ENCODE data around the gene PLAAT2. TPM values are rescaled to one million over a fixed set of nuclear protein-coding genes. Genes with fewer than 3 reads are reported as not detected.

PLAAT2 gene
- total RNA-seq: 0.64 and 1.3 TPM in 2 replicates

GRCh38 chr11:63563201-63564055 is at the start of gene PLAAT2:
PLAAT2 (minus strand) TSS chr11:63563379; CDS start chr11:63563324, 55 bp downstream.
- DNase-seq (ENCODE audit: low read depth) (no peak), FAIRE-seq (no peak)
- Histone ChIP-seq H3K4me3 (ENCODE audit: low read depth, low read length) (no peak within 1 kb of the TSS), H3K36me3 (ENCODE audit: control insufficient read depth, insufficient read depth, low read length) (no peaks in the 10 kb centered on the region), H3K27me3 (ENCODE audit: control insufficient read depth, insufficient read depth, low read length) (no peaks in the 10 kb centered on the region)
- no peak for TF ChIP-seq CTCF (IDR thresholded peaks at IDR 0.05; ENCODE audit: insufficient read depth, low read length, severe bottlenecking)

- no peaks in the 10 kb centered on the region for H3K36me3 ChIP-seq (ENCODE audit: control insufficient read depth, insufficient read depth, low read length)
- DNase-seq (ENCODE audit: low read depth): no peak
- no peaks in the 10 kb centered on the region for H3K27me3 ChIP-seq (ENCODE audit: control insufficient read depth, insufficient read depth, low read length)
- no peak for FAIRE-seq
- H3K4me3 ChIP-seq (ENCODE audit: low read depth, low read length): no peak overlapping the region
- TF ChIP-seq CTCF (IDR thresholded peaks at IDR 0.05; ENCODE audit: insufficient read depth, low read length, severe bottlenecking): no peak
Observed at GRCh38 chr11:63612181-63612580, 49.0 kb upstream of the PLAAT2 start.

GRCh38 chr11:63611395-63611747 is 48.2 kb upstream of the PLAAT2 start:
- FAIRE-seq (no peak), DNase-seq (ENCODE audit: low read depth) (no peak)
- H3K27me3 ChIP-seq (ENCODE audit: control insufficient read depth, insufficient read depth, low read length): no peaks in the 10 kb centered on the region
- no peak for TF ChIP-seq CTCF (IDR thresholded peaks at IDR 0.05; ENCODE audit: insufficient read depth, low read length, severe bottlenecking)
- no peaks in the 10 kb centered on the region for H3K36me3 ChIP-seq (ENCODE audit: control insufficient read depth, insufficient read depth, low read length)
- H3K4me3 ChIP-seq (ENCODE audit: low read depth, low read length): no peak overlapping the region

- TF ChIP-seq CTCF (IDR thresholded peaks at IDR 0.05; ENCODE audit: insufficient read depth, low read length, severe bottlenecking): no peak
- no peaks in the 10 kb centered on the region for H3K36me3 ChIP-seq (ENCODE audit: control insufficient read depth, insufficient read depth, low read length)
- DNase-seq (ENCODE audit: low read depth) (no peak), FAIRE-seq (no peak)
- H3K4me3 ChIP-seq (ENCODE audit: low read depth, low read length): no peak overlapping the region
- no peaks in the 10 kb centered on the region for H3K27me3 ChIP-seq (ENCODE audit: control insufficient read depth, insufficient read depth, low read length)
Observed at GRCh38 chr11:63610604-63611394, 47.6 kb upstream of the PLAAT2 start.

GRCh38 chr11:63609971-63610580 is 46.9 kb upstream of the PLAAT2 start:
- no peak for TF ChIP-seq CTCF (IDR thresholded peaks at IDR 0.05; ENCODE audit: insufficient read depth, low read length, severe bottlenecking)
- no peaks in the 10 kb centered on the region for H3K36me3 ChIP-seq (ENCODE audit: control insufficient read depth, insufficient read depth, low read length)
- no peak overlapping the region for H3K4me3 ChIP-seq (ENCODE audit: low read depth, low read length)
- DNase-seq (ENCODE audit: low read depth) (no peak), FAIRE-seq (no peak)
- H3K27me3 ChIP-seq (ENCODE audit: control insufficient read depth, insufficient read depth, low read length): no peaks in the 10 kb centered on the region

Measured in bronchial epithelial cell (primary cell).